Kidney epithelial cell (primary cell): ENCODE data around the gene ARHGAP42. TPM values are rescaled to one million over a fixed set of nuclear protein-coding genes. Genes with fewer than 3 reads are reported as not detected.
"Not testable (repeated sequence)": the region's sequence is repeated elsewhere in the genome, so short reads cannot be mapped to it uniquely, and the experiment has no call there.

Source experiments
- DNase-seq: peaks from one replicate; pipeline ENCODE4 v3.0.0-alpha.2; 2010; ENCODE audit warnings: low read depth
- H3K27me3 ChIP-seq: 2 replicates; pipeline ENCODE4 v1.6.0; 2011; ENCODE audit warnings: low read length; ENCODE audit not compliant: control insufficient read depth, insufficient read depth
- H3K36me3 ChIP-seq: 2 replicates; pipeline ENCODE4 v1.5.1; 2011; ENCODE audit warnings: low read length; ENCODE audit not compliant: control insufficient read depth, insufficient read depth
- H3K4me3 ChIP-seq: 2 replicates; pipeline ENCODE4 v1.5.1; 2011; ENCODE audit warnings: low read depth, mild to moderate bottlenecking, control low read depth, low read length
- total RNA-seq: library from RNA; depleted of rRNA; stranded (reverse); fragments of >200 nt; gene quantifications from 2 replicates; pipeline ENCODE4 v1.2.3, GENCODE V29; 2015
- TF ChIP-seq, protein P1 (sequence below): IDR thresholded peaks from 2 replicates; pipeline ENCODE4 v1.5.1; 2011; ENCODE audit warnings: mild to moderate bottlenecking, moderate library complexity, low read length, control low read depth, inconsistent platforms; ENCODE audit not compliant: insufficient read depth, poor library complexity, severe bottlenecking

ARHGAP42 gene
- total RNA-seq, 1 donor from 2014 or later: 27.9 TPM

DNA sequence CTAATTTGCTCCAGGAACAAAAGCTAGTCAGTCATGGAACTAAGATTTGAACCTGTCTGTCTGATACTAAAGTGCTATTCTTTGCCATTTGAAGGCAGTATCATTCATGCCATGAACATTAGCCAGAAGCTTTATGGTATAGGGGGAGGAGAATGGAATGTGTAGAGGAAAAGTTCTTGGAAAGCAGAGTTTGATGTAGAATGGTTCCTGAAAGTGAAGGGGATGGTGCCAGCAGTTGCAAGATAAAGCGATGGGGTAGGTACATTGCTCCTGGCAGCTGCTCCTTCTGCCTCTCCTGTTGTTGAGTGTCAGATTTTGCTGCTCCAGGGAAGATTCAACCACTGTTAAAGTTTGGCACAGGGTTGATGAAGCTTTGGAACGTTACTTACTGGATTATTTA, 53.4 kb downstream of the ARHGAP42 start:
- no peaks in the 10 kb centered on the region for H3K27me3 ChIP-seq
- no peak overlapping the region for H3K4me3 ChIP-seq
- no peak for DNase-seq
- TF ChIP-seq, protein P1, sequence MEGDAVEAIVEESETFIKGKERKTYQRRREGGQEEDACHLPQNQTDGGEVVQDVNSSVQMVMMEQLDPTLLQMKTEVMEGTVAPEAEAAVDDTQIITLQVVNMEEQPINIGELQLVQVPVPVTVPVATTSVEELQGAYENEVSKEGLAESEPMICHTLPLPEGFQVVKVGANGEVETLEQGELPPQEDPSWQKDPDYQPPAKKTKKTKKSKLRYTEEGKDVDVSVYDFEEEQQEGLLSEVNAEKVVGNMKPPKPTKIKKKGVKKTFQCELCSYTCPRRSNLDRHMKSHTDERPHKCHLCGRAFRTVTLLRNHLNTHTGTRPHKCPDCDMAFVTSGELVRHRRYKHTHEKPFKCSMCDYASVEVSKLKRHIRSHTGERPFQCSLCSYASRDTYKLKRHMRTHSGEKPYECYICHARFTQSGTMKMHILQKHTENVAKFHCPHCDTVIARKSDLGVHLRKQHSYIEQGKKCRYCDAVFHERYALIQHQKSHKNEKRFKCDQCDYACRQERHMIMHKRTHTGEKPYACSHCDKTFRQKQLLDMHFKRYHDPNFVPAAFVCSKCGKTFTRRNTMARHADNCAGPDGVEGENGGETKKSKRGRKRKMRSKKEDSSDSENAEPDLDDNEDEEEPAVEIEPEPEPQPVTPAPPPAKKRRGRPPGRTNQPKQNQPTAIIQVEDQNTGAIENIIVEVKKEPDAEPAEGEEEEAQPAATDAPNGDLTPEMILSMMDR: no peak
- H3K36me3 ChIP-seq: no peaks in the 10 kb centered on the region

DNA sequence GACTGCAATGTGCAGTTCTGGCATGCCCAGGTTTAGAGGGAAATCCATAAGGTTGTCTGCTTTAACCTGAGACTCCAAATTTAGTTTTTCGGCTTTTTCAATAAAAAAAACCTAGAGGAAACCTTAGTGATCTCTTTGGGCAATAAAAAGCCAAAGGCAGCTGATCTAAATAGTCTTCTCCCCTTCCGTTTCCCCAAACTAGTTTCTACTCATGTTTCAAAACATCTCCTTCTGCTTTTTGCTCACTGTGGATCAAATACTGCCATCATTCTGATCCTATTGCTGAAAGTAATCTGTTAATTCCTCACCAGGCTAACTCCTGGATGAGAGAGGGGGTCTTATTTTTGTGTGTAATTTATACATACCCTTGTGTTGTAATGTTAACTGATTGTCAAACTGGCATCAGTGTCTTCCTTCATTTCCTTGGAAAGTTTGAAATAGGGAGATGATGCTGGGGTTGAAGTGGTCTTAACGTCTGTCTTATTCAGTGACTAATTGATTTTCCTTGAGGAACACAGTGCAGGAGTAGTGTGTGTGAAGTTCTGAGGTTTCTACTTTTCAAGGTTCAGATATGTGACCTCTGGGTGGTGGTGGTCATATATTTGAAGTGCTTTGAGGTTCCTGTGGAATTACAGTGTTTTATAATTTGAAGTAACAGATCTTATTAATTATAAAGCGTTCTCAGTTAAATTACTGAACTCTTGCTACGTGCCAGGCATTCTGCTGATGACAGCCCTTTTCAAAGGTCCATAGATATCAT, 55.0 kb downstream of the ARHGAP42 start:
- H3K27me3 ChIP-seq: no peaks in the 10 kb centered on the region
- H3K36me3 ChIP-seq: no peaks in the 10 kb centered on the region
- TF ChIP-seq, protein P1: no peak
- DNase-seq: no peak
- no peak overlapping the region for H3K4me3 ChIP-seq

DNA sequence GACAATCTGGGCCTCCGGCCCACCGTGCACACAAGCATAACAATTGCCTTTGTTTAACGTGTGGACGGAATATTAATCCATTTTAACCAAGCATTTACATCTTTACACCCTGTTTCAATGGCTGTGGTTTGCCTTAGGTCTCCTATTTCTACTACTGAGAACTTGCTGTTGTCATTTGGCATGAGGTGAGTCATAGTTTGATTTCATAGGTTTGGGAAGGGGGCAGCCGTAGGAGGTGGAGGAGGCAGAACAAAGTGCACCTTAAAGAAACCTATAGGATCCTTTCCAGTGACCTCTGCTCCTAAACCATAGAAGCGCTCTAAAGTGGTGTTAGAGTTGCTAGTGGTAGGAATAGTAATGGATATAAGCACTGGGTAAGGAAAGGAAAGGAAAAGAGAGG, 59.4 kb downstream of the ARHGAP42 start:
- Histone ChIP-seq H3K4me3 (no peak overlapping the region), H3K36me3 (peaks cover under 1% of the 10 kb centered on the region), H3K27me3 (no peaks in the 10 kb centered on the region)
- TF ChIP-seq, protein P1: no peak
- no peak for DNase-seq

DNA sequence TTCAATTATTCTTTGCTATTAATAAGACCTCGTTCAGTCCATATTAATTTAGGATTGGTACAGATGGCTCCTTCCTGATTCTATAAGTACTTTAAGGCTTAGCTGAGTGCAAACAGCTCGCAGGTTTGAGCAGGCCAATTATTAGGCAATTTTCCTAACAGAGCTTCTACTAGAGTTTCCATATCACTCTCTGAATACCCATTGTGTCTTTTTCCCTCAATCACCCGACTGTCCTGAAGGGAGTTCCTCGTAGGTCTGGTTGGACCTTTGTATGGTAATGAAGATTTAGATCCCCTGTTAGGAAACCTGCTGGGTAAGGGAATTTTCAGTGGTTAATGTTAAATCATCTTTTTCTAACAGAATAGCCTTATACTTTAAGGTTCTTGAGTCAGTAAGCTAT, 61.1 kb downstream of the ARHGAP42 start:
- TF ChIP-seq, protein P1: no peak
- H3K4me3 ChIP-seq: no peak overlapping the region
- no peak for DNase-seq

DNA sequence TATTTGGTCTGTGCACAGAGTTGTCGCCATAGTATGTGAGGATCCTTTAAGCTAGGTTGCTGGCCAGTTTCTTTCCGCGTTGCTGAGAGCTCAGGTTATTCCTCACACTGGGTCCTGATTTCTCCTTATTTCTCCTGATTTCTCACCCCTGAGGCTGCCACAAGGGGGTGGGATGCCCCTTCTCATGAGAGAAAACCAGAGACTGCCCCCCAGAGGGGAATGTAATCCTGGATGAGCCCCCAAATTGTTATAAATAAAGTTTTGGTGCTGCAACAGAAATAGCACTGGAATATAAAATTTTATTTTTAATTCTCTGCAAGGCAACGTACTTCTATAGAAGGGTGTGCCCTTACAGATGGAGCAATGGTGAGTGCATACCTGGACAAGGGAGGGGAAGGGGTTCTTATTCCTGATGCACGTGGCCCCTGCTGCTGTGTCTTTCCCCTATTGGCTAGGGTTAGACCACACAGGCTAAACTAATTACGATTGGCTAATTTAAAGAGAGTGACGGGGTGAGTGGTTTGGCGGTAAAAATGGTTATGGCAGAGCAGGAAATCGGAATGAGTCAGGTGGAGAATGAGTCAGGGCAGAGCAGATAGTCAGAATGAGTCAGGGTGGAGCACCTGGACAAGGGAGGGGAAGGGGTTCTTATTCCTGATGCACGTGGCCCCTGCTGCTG, 62.9 kb downstream of the ARHGAP42 start:
- H3K27me3 ChIP-seq, DNase-seq, H3K36me3 ChIP-seq: not testable (repeated sequence)

More for the DNA sequence above, 61.1 kb downstream of the ARHGAP42 start:
- Histone ChIP-seq H3K27me3 (no peaks in the 10 kb centered on the region), H3K36me3 (peaks cover 1% of the 10 kb centered on the region)

DNA sequence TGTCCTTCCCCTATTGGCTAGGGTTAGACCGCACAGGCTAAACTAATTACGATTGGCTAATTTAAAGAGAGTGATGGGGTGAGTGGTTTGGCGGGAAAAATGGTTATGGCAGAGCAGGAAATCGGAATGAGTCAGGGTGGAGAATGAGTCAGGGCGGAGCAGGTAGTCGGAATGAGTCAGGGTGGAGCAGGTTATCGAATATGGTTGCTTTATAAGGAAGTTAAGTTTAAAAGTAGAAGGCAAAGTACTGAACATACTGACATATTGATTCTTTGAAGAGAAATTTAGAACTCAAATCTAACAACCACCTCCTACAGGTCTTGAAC, 63.4 kb downstream of the ARHGAP42 start:
- H3K4me3 ChIP-seq, DNase-seq, H3K27me3 ChIP-seq, H3K36me3 ChIP-seq: not testable (repeated sequence)

More for the DNA sequence above, 62.9 kb downstream of the ARHGAP42 start:
- not testable (repeated sequence) for H3K4me3 ChIP-seq
